GM19035 (cell line): ENCODE data around the gene GABRB2.

Experiments used
- ATAC-seq: cut with Tn5 transposase; IDR thresholded peaks from one replicate; pipeline ENCODE4 v1.9.1; 2021; ENCODE audit not compliant: unreplicated experiment

Gene GABRB2

GRCh38 chr5:161481922-161482321, 64.6 kb downstream of the GABRB2 start:
- no peak for ATAC-seq

- no peak for ATAC-seq
Observed at GRCh38 chr5:161471211-161471950, 75.1 kb downstream of the GABRB2 start.

- ATAC-seq, result no peak
Observed at GRCh38 chr5:161467703-161468102, 78.8 kb downstream of the GABRB2 start.

GRCh38 chr5:161460741-161461140, 85.8 kb downstream of the GABRB2 start:
- no peak for ATAC-seq

- no peak for ATAC-seq
Observed at GRCh38 chr5:161446655-161447054, 99.9 kb downstream of the GABRB2 start.

GRCh38 chr5:161442471-161442870, 104.1 kb downstream of the GABRB2 start:
- ATAC-seq, result no peak

- ATAC-seq, result no peak
Observed at GRCh38 chr5:161432798-161433197, 113.7 kb downstream of the GABRB2 start.

GRCh38 chr5:161431963-161432362, 114.6 kb downstream of the GABRB2 start:
- ATAC-seq, result no peak

- no peak for ATAC-seq
Observed at GRCh38 chr5:161421067-161421466, 125.5 kb downstream of the GABRB2 start.

GRCh38 chr5:161420521-161420920, 126.0 kb downstream of the GABRB2 start:
- ATAC-seq, result no peak

GRCh38 chr5:161414896-161415295, 131.6 kb downstream of the GABRB2 start:
- no peak for ATAC-seq

- ATAC-seq, result no peak
Observed at GRCh38 chr5:161414037-161414436, 132.5 kb downstream of the GABRB2 start.

- no peak for ATAC-seq
Observed at GRCh38 chr5:161412792-161413191, 133.7 kb downstream of the GABRB2 start.

- no peak for ATAC-seq
Observed at GRCh38 chr5:161411156-161411555, 135.4 kb downstream of the GABRB2 start.

- no peak for ATAC-seq
Observed at GRCh38 chr5:161410640-161411039, 135.9 kb downstream of the GABRB2 start.

GRCh38 chr5:161409471-161409870, 137.1 kb downstream of the GABRB2 start:
- ATAC-seq, result no peak

GRCh38 chr5:161406880-161407279, 139.6 kb downstream of the GABRB2 start:
- no peak for ATAC-seq

GRCh38 chr5:161403996-161404395, 142.5 kb downstream of the GABRB2 start:
- ATAC-seq, result no peak

GRCh38 chr5:161403121-161403520, 143.4 kb downstream of the GABRB2 start:
- ATAC-seq, result no peak

GRCh38 chr5:161400583-161400982, 145.9 kb downstream of the GABRB2 start:
- no peak for ATAC-seq

GRCh38 chr5:161399996-161400562, 146.4 kb downstream of the GABRB2 start:
- no peak for ATAC-seq

- ATAC-seq, result no peak
Observed at GRCh38 chr5:161397448-161397847, 149.1 kb downstream of the GABRB2 start.

- ATAC-seq, result no peak
Observed at GRCh38 chr5:161396171-161396570, 150.4 kb downstream of the GABRB2 start.
